ENCODE measurements around the gene RELA.

DNA sequence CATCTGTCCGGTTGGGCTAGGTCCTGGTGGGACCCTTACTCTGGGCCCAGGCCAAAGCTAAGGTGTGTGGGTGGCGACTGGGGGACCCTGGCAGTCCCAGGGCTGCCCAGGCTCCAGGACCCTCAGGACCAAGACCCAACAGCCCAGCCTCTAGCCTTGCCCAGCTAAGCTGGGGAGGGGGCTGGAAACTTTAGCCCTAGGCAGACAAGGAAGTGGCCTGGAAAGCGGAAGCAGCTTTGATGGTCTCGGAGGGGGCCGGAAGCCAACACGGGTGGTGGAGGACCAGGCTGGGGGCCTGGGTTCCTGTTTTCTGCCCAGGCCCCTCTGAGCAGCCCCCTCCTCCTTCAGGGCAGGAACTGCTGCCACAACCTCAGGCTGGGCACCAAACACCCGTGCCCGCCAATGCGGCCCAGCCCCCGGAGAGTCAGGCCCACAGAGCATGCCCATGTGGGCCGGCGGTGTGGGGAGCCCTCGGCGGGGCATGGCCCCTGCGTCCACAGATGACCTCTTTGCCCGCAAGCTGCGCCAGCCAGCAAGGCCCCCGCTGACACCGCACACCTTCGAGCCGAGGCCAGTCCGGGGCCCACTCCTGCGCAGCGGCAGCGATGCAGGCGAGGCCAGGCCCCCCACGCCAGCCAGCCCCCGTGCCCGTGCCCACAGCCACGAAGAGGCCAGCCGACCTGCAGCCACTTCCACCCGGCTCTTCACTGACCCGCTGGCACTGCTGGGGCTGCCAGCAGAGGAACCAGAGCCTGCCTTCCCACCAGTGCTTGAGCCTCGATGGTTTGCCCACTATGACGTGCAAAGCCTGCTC, 22.0 kb downstream of the RELA start:
- TF ChIP-seq CTCF (IDR thresholded peaks at IDR 0.05) (no peak), POLR2AphosphoS5 (IDR thresholded peaks at IDR 0.05) (no peak), POLR2A (IDR thresholded peaks at IDR 0.05) (no peak), EP300 (IDR thresholded peaks at IDR 0.05) (no peak)

All from gastroesophageal sphincter (tissue), 3 donors.